KOPT-K1 (cell line): ENCODE measurements around the gene PHYH.

ENCODE experiments used
- H3K27ac ChIP-seq: fragments of 200-600 bp; sonication (generic); 2 replicates; pipeline ENCODE4 v1.5.1; 2016; ENCODE audit warnings: antibody characterized with exemption, mild to moderate bottlenecking, low read depth, low read length; ENCODE audit not compliant: poor library complexity, severe bottlenecking
- H3K36me3 ChIP-seq: fragments of 200-600 bp; sonication (generic); 2 replicates; pipeline ENCODE4 v1.5.1; 2017; ENCODE audit warnings: antibody characterized with exemption, mild to moderate bottlenecking, low read length, moderate library complexity; ENCODE audit not compliant: insufficient read depth
- H3K9me3 ChIP-seq: fragments of 200-600 bp; sonication (generic); 2 replicates; pipeline ENCODE4 v1.5.1; 2017; ENCODE audit warnings: antibody characterized with exemption, low read length, mild to moderate bottlenecking; ENCODE audit not compliant: insufficient read depth, poor library complexity, severe bottlenecking

Gene PHYH

GRCh38 chr10:13299437-13300287 is at the start of gene PHYH:
Gene PHYH, minus strand, starts transcription at chr10:13300064. Its CDS starts 22 bp downstream, at chr10:13300042.
- H3K9me3 ChIP-seq, result no peaks in the 10 kb centered on the region
- H3K36me3 ChIP-seq, result no peaks in the 10 kb centered on the region
- H3K27ac ChIP-seq, result peak within 1 kb of the TSS; percentile 55

- H3K36me3 ChIP-seq, result peaks cover 18% of the 10 kb centered on the region
- no peaks in the 10 kb centered on the region for H3K9me3 ChIP-seq
- H3K27ac ChIP-seq, result peak within 1 kb of the TSS; percentile 99
These were observed 48.6 kb upstream of the PHYH start, which contains the start of gene SEPHS1 for GRCh38 chr10:13348216-13349017. Gene SEPHS1, minus strand, starts transcription at chr10:13348293. Its CDS starts 3,343 bp downstream, at chr10:13344950.

GRCh38 chr10:13347500-13348156 is 47.8 kb upstream of the PHYH start:
- H3K36me3 ChIP-seq, result peaks cover 26% of the 10 kb centered on the region
- H3K27ac ChIP-seq, result peak overlapping the region; percentile 99
- H3K9me3 ChIP-seq, result no peaks in the 10 kb centered on the region

GRCh38 chr10:13347043-13347499 is 47.2 kb upstream of the PHYH start:
- peaks cover 30% of the 10 kb centered on the region for H3K36me3 ChIP-seq
- peak overlapping the region; percentile 99 for H3K27ac ChIP-seq
- H3K9me3 ChIP-seq, result no peaks in the 10 kb centered on the region

GRCh38 chr10:13346283-13347042 is 46.6 kb upstream of the PHYH start:
- peak overlapping the region; percentile 99 for H3K27ac ChIP-seq
- H3K9me3 ChIP-seq, result no peaks in the 10 kb centered on the region
- H3K36me3 ChIP-seq, result peaks cover 30% of the 10 kb centered on the region

GRCh38 chr10:13340626-13341376 is 40.9 kb upstream of the PHYH start:
- H3K9me3 ChIP-seq, result no peaks in the 10 kb centered on the region
- H3K27ac ChIP-seq, result peak overlapping the region; percentile 63
- peaks cover 76% of the 10 kb centered on the region for H3K36me3 ChIP-seq

- Histone ChIP-seq H3K36me3 (peaks cover 79% of the 10 kb centered on the region), H3K9me3 (no peaks in the 10 kb centered on the region), H3K27ac (peak overlapping the region; percentile 63)
These were observed 40.2 kb upstream of the PHYH start for GRCh38 chr10:13340068-13340467.

GRCh38 chr10:13338390-13339110 is 38.7 kb upstream of the PHYH start:
- Histone ChIP-seq H3K9me3 (no peaks in the 10 kb centered on the region), H3K27ac (no peak overlapping the region), H3K36me3 (peaks cover 82% of the 10 kb centered on the region)

- Histone ChIP-seq H3K36me3 (peaks cover 82% of the 10 kb centered on the region), H3K9me3 (no peaks in the 10 kb centered on the region), H3K27ac (no peak overlapping the region)
These were observed 37.9 kb upstream of the PHYH start for GRCh38 chr10:13337827-13338196.

GRCh38 chr10:13337128-13337826 is 37.4 kb upstream of the PHYH start:
- Histone ChIP-seq H3K27ac (no peak overlapping the region), H3K36me3 (peaks cover 82% of the 10 kb centered on the region), H3K9me3 (no peaks in the 10 kb centered on the region)

- H3K27ac ChIP-seq, result no peak overlapping the region
- H3K9me3 ChIP-seq, result no peaks in the 10 kb centered on the region
- peaks cover 95% of the 10 kb centered on the region for H3K36me3 ChIP-seq
These were observed 36.0 kb upstream of the PHYH start for GRCh38 chr10:13335881-13336280.

GRCh38 chr10:13334556-13334955 is 34.7 kb upstream of the PHYH start:
- Histone ChIP-seq H3K36me3 (peaks cover 100% of the 10 kb centered on the region), H3K27ac (no peak overlapping the region)

GRCh38 chr10:13331646-13332045 is 31.8 kb upstream of the PHYH start:
- no peak overlapping the region for H3K27ac ChIP-seq
- H3K36me3 ChIP-seq, result peaks cover 100% of the 10 kb centered on the region
- H3K9me3 ChIP-seq, result no peaks in the 10 kb centered on the region

More at GRCh38 chr10:13334556-13334955, 34.7 kb upstream of the PHYH start:
- H3K9me3 ChIP-seq, result no peaks in the 10 kb centered on the region
